K562 (cell line): ENCODE results near the gene ADARB2. TPM values are rescaled to one million over a fixed set of nuclear protein-coding genes. Genes with fewer than 3 reads are reported as not detected.
A peak's percentile ranks its signal among the peaks of the same experiment; 100 is the strongest.

Source experiments
- ATAC-seq: fragments of 200-7000 bp; cut with Tn5 transposase; 3 replicates; pipeline ENCODE4 v1.9.1; 2020; ENCODE audit warnings: moderate library complexity
- BruUV-seq: library from RNA; stranded (reverse); fragments of 400-500 nt; replicated peaks from 2 replicates; lab custom pipeline; 2021; lab: Mats Ljungman, UMichigan
- CTCF ChIA-PET: fragments of 300-600 bp; formaldehyde crosslinking; extraction: SDS; loops from one replicate; lab custom pipeline; 2021; ENCODE audit warnings: low intra/inter-chr PET ratio; lab: Yijun Ruan, JAX
- POLR2A ChIA-PET: fragments of 300-600, 350-650 bp; sonication (Branson Sonifier 250); formaldehyde crosslinking; extraction: SDS; loops from one replicate; lab custom pipeline; 2021; ENCODE audit warnings: antibody characterized with exemption, inconsistent platforms; lab: Yijun Ruan, JAX
- DNase-seq, 4 experiments: peaks; one replicate each; pipeline versions ENCODE4 v3.0.0 to v3.0.0-alpha.2; 2011 to 2018; ENCODE audit warnings: low spot score in 3 of 4, mixed read lengths in 3 of 4; ENCODE audit errors: extremely low read depth in 1 of 4
- FAIRE-seq: peaks from 2 replicates; lab custom pipeline; 2011; peaks lifted over from hg19 to GRCh38; lab: Jason Lieb, UNC
- H2AFZ ChIP-seq: 2 replicates; pipeline ENCODE4 v1.6.0; 2011; ENCODE audit warnings: low read depth, low read length, control low read depth, inconsistent platforms
- H3K27ac ChIP-seq: fragments of 200-600 bp; 3 replicates; pipeline ENCODE4 v1.8.0; 2011; ENCODE audit warnings: low read depth, mild to moderate bottlenecking, control low read depth, inconsistent platforms, low read length, moderate library complexity, mixed read lengths; ENCODE audit errors: extremely low read depth
- H3K27me3 ChIP-seq, 2 experiments: fragments of 300-600 bp in 1 of 2; 2 replicates in 1 of 2; 3 replicates in 1 of 2; pipeline versions ENCODE4 v1.6.0 to v1.8.0; 2011; ENCODE audit warnings: inconsistent platforms in 2 of 2, low read length in 2 of 2, mild to moderate bottlenecking in 1 of 2, mixed read lengths in 1 of 2, moderate library complexity in 1 of 2; ENCODE audit not compliant: control insufficient read depth in 2 of 2, insufficient read depth in 2 of 2
- H3K36me3 ChIP-seq: fragments of 300-600 bp; 3 replicates; pipeline ENCODE4 v1.8.0; 2011; ENCODE audit warnings: mild to moderate bottlenecking, low read length, inconsistent platforms; ENCODE audit not compliant: control insufficient read depth, insufficient read depth
- H3K4me1 ChIP-seq, 2 experiments: fragments of 200-600 bp in 1 of 2; replicated peaks in 1 of 2; 2 replicates in 1 of 2; 3 replicates in 1 of 2; pipeline versions ENCODE4 v1.5.1 to v1.8.0; 2011; ENCODE audit warnings: inconsistent platforms in 2 of 2, low read length in 2 of 2, mild to moderate bottlenecking in 1 of 2, mixed read lengths in 1 of 2, moderate library complexity in 1 of 2; ENCODE audit not compliant: control insufficient read depth in 2 of 2, insufficient read depth in 2 of 2
- H3K4me2 ChIP-seq: 2 replicates; pipeline ENCODE4 v1.6.1; 2011; ENCODE audit warnings: low read length, control low read depth, inconsistent platforms, mixed read lengths; ENCODE audit not compliant: insufficient read depth
- H3K4me3 ChIP-seq: fragments of 200-600 bp; sonication (generic), shearing (Covaris generic); 2 replicates; pipeline ENCODE4 v1.5.1; 2016; ENCODE audit warnings: control low read depth, inconsistent platforms
- H3K79me2 ChIP-seq: fragments of 200-600 bp; 3 replicates; pipeline ENCODE4 v1.8.0; 2011; ENCODE audit warnings: low read length, inconsistent platforms; ENCODE audit not compliant: control insufficient read depth, insufficient read depth
- H3K9ac ChIP-seq, 2 experiments: 2 replicates each; pipeline versions ENCODE4 v1.6.0 to v1.6.1; 2011; ENCODE audit warnings: low read depth in 2 of 2, low read length in 2 of 2, control low read depth in 1 of 2, inconsistent platforms in 1 of 2, mild to moderate bottlenecking in 1 of 2, mixed read lengths in 1 of 2; ENCODE audit not compliant: insufficient read depth in 1 of 2
- H3K9me1 ChIP-seq: one replicate; pipeline ENCODE4 v1.6.0; 2011; ENCODE audit warnings: inconsistent platforms, mild to moderate bottlenecking, low read length, moderate library complexity; ENCODE audit not compliant: control insufficient read depth, insufficient read depth
- H3K9me3 ChIP-seq: replicated peaks from 2 replicates; pipeline ENCODE4 v1.5.1; 2011; ENCODE audit warnings: low read depth, low read length, inconsistent platforms; ENCODE audit not compliant: control insufficient read depth, insufficient read depth
- H4K20me1 ChIP-seq: replicated peaks from 2 replicates; pipeline ENCODE4 v1.6.1; 2011; ENCODE audit warnings: low read length, inconsistent platforms, mixed read lengths; ENCODE audit not compliant: control insufficient read depth, insufficient read depth
- CSDE1 ChIP-seq, 2 experiments: fragments of 450-650 bp; IDR thresholded peaks; 2 replicates each; pipeline ENCODE4 v1.6.1; 2016; ENCODE audit warnings: mild to moderate bottlenecking in 1 of 2
- HNRNPLL ChIP-seq: fragments of 200-400 bp; formaldehyde crosslinking; IDR thresholded peaks from 2 replicates; pipeline ENCODE4 v1.6.1; 2017; ENCODE audit warnings: low read length, low read depth, mild to moderate bottlenecking; ENCODE audit not compliant: poor library complexity, severe bottlenecking
- L3MBTL2 ChIP-seq: fragments of 450-650 bp; IDR thresholded peaks from 2 replicates; pipeline ENCODE4 v1.6.1; 2016; ENCODE audit warnings: mild to moderate bottlenecking, moderate library complexity
- MGA ChIP-seq: fragments of 450-650 bp; IDR thresholded peaks from 2 replicates; pipeline ENCODE4 v1.6.1; 2016; ENCODE audit warnings: mild to moderate bottlenecking, moderate library complexity
- MITF ChIP-seq: IDR thresholded peaks from 2 replicates; pipeline ENCODE4 v1.6.1; 2014; ENCODE audit warnings: antibody characterized with exemption
- POLR2G ChIP-seq: fragments of 200-400 bp; formaldehyde crosslinking; IDR thresholded peaks from 2 replicates; pipeline ENCODE4 v1.6.1; 2017; ENCODE audit warnings: low read depth, mild to moderate bottlenecking, antibody characterized with exemption, low read length, moderate library complexity
- ZNF354B ChIP-seq: fragments of 250-450 bp; sonication (Bioruptor Pico); IDR thresholded peaks from 2 replicates; pipeline ENCODE4 v1.4.0; 2020
- ZNF780A ChIP-seq: fragments of 250-450 bp; sonication (Bioruptor Pico); IDR thresholded peaks from 2 replicates; pipeline ENCODE4 v1.5.0; 2021; ENCODE audit warnings: mild to moderate bottlenecking
- WGBS: fragments of 100-300 bp; shearing (Covaris generic); methylation state at CpG from one replicate; pipeline ENCODE4 v1.1.6; 2016; ENCODE audit warnings: low coverage, mixed read lengths; ENCODE audit not compliant: insufficient coverage; ENCODE audit errors: missing lambda C conversion rate; 5-methylcytosine and 5-hydroxymethylcytosine counted together
- in situ Hi-C: fragments of 300-500 bp; cut with MboI; formaldehyde crosslinking; loops from 4 replicates; pipeline ENCODE4 v1.15.0; 2018; ENCODE audit warnings: inconsistent platforms, mixed read lengths
- intact Hi-C: fragments of 100-400 bp; cut with micrococcal nuclease; formaldehyde crosslinking; loops from 2 replicates; pipeline ENCODE4 v1.14.2; 2022
- polyA plus RNA-seq, 8 experiments: library from polyadenylated mRNA; depleted of rRNA in 4 of 8; stranded (reverse) in 5 of 8; unstranded in 3 of 8; fragments of >200 nt; fragmentation: Nextera tagmentation in 2 of 8; fragmentation: Illumina TruSeq in 1 of 8; extraction: Ambion mirVana in 2 of 8; extraction: Trizol in 1 of 8; gene quantifications; 2 replicates each; pipeline versions ENCODE4 v1.2.1 to v1.2.3, GENCODE V29; 2011 to 2014; ENCODE audit warnings: inconsistent platforms in 1 of 8, missing spikeins in 1 of 8
- total RNA-seq, 7 experiments: library from RNA; depleted of rRNA in 6 of 7; stranded (reverse); fragments of >200 nt in 6 of 7; fragmentation: Illumina TruSeq in 2 of 7; extraction: Trizol in 2 of 7; gene quantifications; 2 replicates each; pipeline versions ENCODE4 v1.2.1 to v1.2.3, GENCODE V29; 2011 to 2021; ENCODE audit warnings: low replicate concordance in 1 of 7

Gene ADARB2
- total and polyA plus RNA-seq, 9 of the 15 experiments (the other 6 are each of a cell fraction or from before 2014, with no cell fraction given) = not detected

DNA sequence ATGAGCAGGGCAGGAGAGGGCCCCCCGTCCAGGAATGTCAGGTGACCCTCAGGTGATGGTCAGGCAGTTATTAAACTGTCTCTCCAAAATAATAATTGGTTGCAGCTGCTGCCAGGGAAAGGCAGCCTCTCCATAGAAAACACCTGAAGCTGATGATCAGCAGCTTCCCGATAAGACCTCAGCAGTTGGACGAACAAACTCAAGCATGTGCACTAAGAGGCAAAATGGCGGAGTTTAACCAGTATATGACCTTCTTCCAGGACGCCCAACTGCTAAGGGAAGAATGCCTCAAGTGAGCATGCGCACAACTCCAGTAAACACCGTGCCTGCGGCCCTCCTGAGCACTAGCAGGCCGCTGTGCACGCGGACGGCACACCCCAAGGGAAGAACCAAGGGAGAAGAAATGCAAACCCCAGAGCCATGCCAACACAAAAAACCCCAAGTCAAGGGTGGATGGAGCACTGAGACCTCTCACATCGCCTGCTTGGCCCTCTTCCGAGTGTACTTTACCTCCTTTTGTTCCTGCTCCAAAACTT is 38.9 kb upstream of the ADARB2 start:
- intact Hi-C loops = no loop called here
- H3K9ac ChIP-seq = no peak overlapping the region
- no peaks in the 10 kb centered on the region; a peak in 1 of 5 replicates for H3K4me1 ChIP-seq
- no peaks in the 10 kb centered on the region for H3K9me1 ChIP-seq
- H3K4me2 ChIP-seq = no peak overlapping the region
- peaks cover 0 to 21% of the 10 kb centered on the region in 2 experiments; a peak in 2 of 5 replicates for H3K27me3 ChIP-seq
- H3K4me3 ChIP-seq = no peak overlapping the region
- H3K36me3 ChIP-seq = no peaks in the 10 kb centered on the region
- BruUV-seq = no TSS peak
- ATAC-seq = peak; percentile 77
- CTCF ChIA-PET = no interaction called here
- POLR2A ChIA-PET = interaction anchor here (1.2 kb wide), 1 partner anchor 10 kb away, joined by 4 read pairs; no protein-coding TSS in a partner anchor
- H4K20me1 ChIP-seq = no peaks in the 10 kb centered on the region
- H2AFZ ChIP-seq = peak overlapping the region; percentile 56
- WGBS = 5% methylated on average over 14 of the region's 14 CpGs
- in situ Hi-C loops = no loop called here
- no peak overlapping the region for H3K27ac ChIP-seq
- DNase-seq = peak in 2 of 4 experiments; percentile 21 to 49
- H3K9me3 ChIP-seq = no peaks in the 10 kb centered on the region
- FAIRE-seq = no peak
- H3K79me2 ChIP-seq = no peaks in the 10 kb centered on the region
- TF ChIP-seq POLR2G = no peak
- TF ChIP-seq ZNF354B (CRISPR knock-in tag) = no peak
- no peak for TF ChIP-seq ZNF780A (CRISPR knock-in tag)
- peak; percentile 77 for TF ChIP-seq MGA
- TF ChIP-seq L3MBTL2 = peak; percentile 83
- no peak for TF ChIP-seq CSDE1 (IDR thresholded peaks at IDR 0.05)
- TF ChIP-seq MITF = no peak
- TF ChIP-seq HNRNPLL = no peak
